ENCODE data around the gene HINT3. TPM values are rescaled to one million over a fixed set of nuclear protein-coding genes. Genes with fewer than 3 reads are reported as not detected.

Gene HINT3
- polyA plus RNA-seq, 1 donor (not counting 4 experiments of a cell fraction or from before 2014, with no cell fraction given) = 3.9 TPM

DNA sequence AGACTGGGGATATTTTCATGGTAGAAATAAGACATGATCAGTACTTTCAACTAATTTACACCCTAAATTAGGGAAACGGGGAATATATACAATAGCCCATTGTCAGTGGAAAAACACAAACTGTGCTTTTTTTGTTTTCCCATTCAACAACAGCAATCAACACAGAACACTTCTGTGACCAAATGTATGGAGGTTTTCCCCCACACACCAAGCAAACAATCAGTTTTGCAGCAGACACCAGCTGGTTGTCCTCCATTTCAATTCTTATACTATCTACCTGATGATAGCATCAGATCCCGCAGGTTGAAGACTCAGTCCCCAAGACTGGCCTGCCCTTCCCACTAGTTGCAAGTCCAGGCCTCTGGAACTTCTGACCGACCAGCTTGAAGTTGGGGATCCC lies 4.5 kb downstream of the HINT3 start:
- dilution Hi-C loops (cut with MboI; ENCODE audit: extremely low pct_ligation_motif_present, low sequenced_read_pairs) = no loop called here
- no peak for FAIRE-seq
- Histone ChIP-seq H4K20me1 (ENCODE audit: control insufficient read depth, extremely low read depth, insufficient read depth, low read length) (no peaks in the 10 kb centered on the region), H3K4me1 (ENCODE audit: control insufficient read depth, extremely low read depth, insufficient read depth, low read length) (peaks cover 9% of the 10 kb centered on the region), H3K4me3 (ENCODE audit: control insufficient read depth in 2 of 3, extremely low read depth in 1 of 3, insufficient read depth in 2 of 3, low read depth in 1 of 3, low read length in 3 of 3) (no peak overlapping the region), H3K4me2 (ENCODE audit: control insufficient read depth, extremely low read depth, insufficient read depth, low read depth, low read length) (no peak overlapping the region), H3K9me3 (ENCODE audit: control insufficient read depth, low read depth, low read length) (no peaks in the 10 kb centered on the region), H3K36me3 (ENCODE audit: control insufficient read depth in 2 of 2, extremely low read depth in 1 of 2, insufficient read depth in 2 of 2, low read length in 2 of 2) (no peaks in the 10 kb centered on the region), H3K9me1 (ENCODE audit: control insufficient read depth, extremely low read depth, insufficient read depth, low read length) (no peaks in the 10 kb centered on the region), H3K79me2 (ENCODE audit: control insufficient read depth, insufficient read depth, low read length) (no peaks in the 10 kb centered on the region), H3K27ac (ENCODE audit: control insufficient read depth, insufficient read depth, low read length) (no peak overlapping the region), H2AFZ (ENCODE audit: control insufficient read depth, low read length) (no peak overlapping the region), H3K27me3 (ENCODE audit: control insufficient read depth, extremely low read depth, insufficient read depth, low read length) (no peaks in the 10 kb centered on the region), H3K9ac (ENCODE audit: control insufficient read depth, extremely low read depth, insufficient read depth, low read length) (no peak overlapping the region)
- TF ChIP-seq, protein P1, sequence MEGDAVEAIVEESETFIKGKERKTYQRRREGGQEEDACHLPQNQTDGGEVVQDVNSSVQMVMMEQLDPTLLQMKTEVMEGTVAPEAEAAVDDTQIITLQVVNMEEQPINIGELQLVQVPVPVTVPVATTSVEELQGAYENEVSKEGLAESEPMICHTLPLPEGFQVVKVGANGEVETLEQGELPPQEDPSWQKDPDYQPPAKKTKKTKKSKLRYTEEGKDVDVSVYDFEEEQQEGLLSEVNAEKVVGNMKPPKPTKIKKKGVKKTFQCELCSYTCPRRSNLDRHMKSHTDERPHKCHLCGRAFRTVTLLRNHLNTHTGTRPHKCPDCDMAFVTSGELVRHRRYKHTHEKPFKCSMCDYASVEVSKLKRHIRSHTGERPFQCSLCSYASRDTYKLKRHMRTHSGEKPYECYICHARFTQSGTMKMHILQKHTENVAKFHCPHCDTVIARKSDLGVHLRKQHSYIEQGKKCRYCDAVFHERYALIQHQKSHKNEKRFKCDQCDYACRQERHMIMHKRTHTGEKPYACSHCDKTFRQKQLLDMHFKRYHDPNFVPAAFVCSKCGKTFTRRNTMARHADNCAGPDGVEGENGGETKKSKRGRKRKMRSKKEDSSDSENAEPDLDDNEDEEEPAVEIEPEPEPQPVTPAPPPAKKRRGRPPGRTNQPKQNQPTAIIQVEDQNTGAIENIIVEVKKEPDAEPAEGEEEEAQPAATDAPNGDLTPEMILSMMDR (optimal IDR thresholded peaks at IDR 0.05 in 1 of 3, IDR thresholded peaks at IDR 0.05 in 1 of 3, conservative IDR thresholded peaks at IDR 0.05 in 1 of 3; ENCODE audit: extremely low read depth in 1 of 3, insufficient read depth in 2 of 3, low read length in 3 of 3) = no peak
- DNase-seq (ENCODE audit: low read depth, low spot score) = no peak

DNA sequence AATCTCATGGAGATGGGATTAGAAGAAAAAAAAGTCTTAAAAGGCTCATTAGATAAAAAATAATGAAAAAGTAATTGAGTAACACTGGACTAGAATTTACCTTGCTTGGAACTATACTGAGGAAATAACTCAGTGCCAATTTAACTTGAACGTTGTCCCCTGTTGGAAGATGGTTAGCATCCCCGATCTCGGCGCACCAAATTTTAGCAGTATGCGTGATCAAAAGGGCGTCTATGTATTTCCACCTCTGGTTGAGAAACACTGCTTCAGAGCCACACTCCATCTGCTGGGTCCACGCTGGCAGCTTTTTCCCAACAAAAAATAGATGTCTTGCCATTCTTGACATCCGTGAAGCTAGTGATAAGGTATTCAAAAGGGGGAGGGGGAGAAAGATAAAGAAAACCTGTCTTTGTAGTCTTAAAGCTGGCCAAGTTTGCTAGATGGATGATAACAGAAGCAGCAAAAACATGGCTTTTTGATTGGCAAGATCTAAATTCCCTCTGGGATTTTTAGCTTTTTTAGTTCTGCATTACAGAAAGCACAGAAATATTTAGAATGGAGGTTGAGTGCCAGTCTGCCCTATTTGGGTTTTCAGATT lies 6.4 kb downstream of the HINT3 start:
- FAIRE-seq (no peak), DNase-seq (ENCODE audit: low read depth, low spot score) (no peak)
- Histone ChIP-seq H3K36me3 (ENCODE audit: control insufficient read depth in 2 of 2, extremely low read depth in 1 of 2, insufficient read depth in 2 of 2, low read length in 2 of 2) (peaks cover 0 to 5% of the 10 kb centered on the region in 2 experiments), H3K27ac (ENCODE audit: control insufficient read depth, insufficient read depth, low read length) (no peak overlapping the region), H3K4me1 (ENCODE audit: control insufficient read depth, extremely low read depth, insufficient read depth, low read length) (peaks cover 3% of the 10 kb centered on the region), H3K9me1 (ENCODE audit: control insufficient read depth, extremely low read depth, insufficient read depth, low read length) (no peaks in the 10 kb centered on the region), H3K27me3 (ENCODE audit: control insufficient read depth, extremely low read depth, insufficient read depth, low read length) (no peaks in the 10 kb centered on the region), H3K4me3 (ENCODE audit: control insufficient read depth in 2 of 3, extremely low read depth in 1 of 3, insufficient read depth in 2 of 3, low read depth in 1 of 3, low read length in 3 of 3) (no peak overlapping the region), H4K20me1 (ENCODE audit: control insufficient read depth, extremely low read depth, insufficient read depth, low read length) (no peaks in the 10 kb centered on the region), H3K79me2 (ENCODE audit: control insufficient read depth, insufficient read depth, low read length) (no peaks in the 10 kb centered on the region), H3K4me2 (ENCODE audit: control insufficient read depth, extremely low read depth, insufficient read depth, low read depth, low read length) (no peak overlapping the region), H2AFZ (ENCODE audit: control insufficient read depth, low read length) (no peak overlapping the region), H3K9ac (ENCODE audit: control insufficient read depth, extremely low read depth, insufficient read depth, low read length) (no peak overlapping the region), H3K9me3 (ENCODE audit: control insufficient read depth, low read depth, low read length) (no peaks in the 10 kb centered on the region)
- dilution Hi-C loops (cut with MboI; ENCODE audit: extremely low pct_ligation_motif_present, low sequenced_read_pairs) = no loop called here
- no peak for TF ChIP-seq EZH2 (IDR thresholded peaks at IDR 0.05; ENCODE audit: low read length)
- TF ChIP-seq, protein P1 (optimal IDR thresholded peaks at IDR 0.05 in 1 of 3, IDR thresholded peaks at IDR 0.05 in 1 of 3, conservative IDR thresholded peaks at IDR 0.05 in 1 of 3; ENCODE audit: extremely low read depth in 1 of 3, insufficient read depth in 2 of 3, low read length in 3 of 3) = no peak

Data from keratinocyte (primary cell).